A549 (cell line): ENCODE data around the gene LCN1. TPM values are rescaled to one million over a fixed set of nuclear protein-coding genes. Genes with fewer than 3 reads are reported as not detected.
"Not testable (repeated sequence)": the region's sequence is repeated elsewhere in the genome, so short reads cannot be mapped to it uniquely, and the experiment has no call there.

Experiments used
- ATAC-seq, 2 experiments: fragments of 200-7000 bp in 1 of 2; fragments of >200 bp in 1 of 2; cut with Nextera tagmentation in 1 of 2; cut with Tn5 transposase in 1 of 2; 3 replicates each; pipeline versions ENCODE4 v1.8.0 to v1.9.1; 2018 to 2020; ENCODE audit warnings: mild to moderate bottlenecking in 1 of 2, moderate library complexity in 1 of 2
- CTCF ChIA-PET: fragments of 300-600 bp; sonication (Branson Sonifier 250); formaldehyde crosslinking; extraction: SDS; loops from one replicate; lab custom pipeline; 2021; ENCODE audit warnings: antibody characterized with exemption, inconsistent platforms; lab: Yijun Ruan, JAX
- POLR2A ChIA-PET: fragments of 350-600 bp; formaldehyde crosslinking; extraction: SDS; loops from one replicate; lab custom pipeline; 2021; ENCODE audit warnings: antibody characterized with exemption, inconsistent platforms; lab: Yijun Ruan, JAX
- DNase-seq, 2 experiments: peaks; one replicate each; pipeline versions ENCODE4 v3.0.0 to v3.0.0-alpha.2; 2011 to 2016; ENCODE audit warnings: low read depth in 1 of 2, low spot score in 1 of 2
- FAIRE-seq: peaks from 2 replicates; lab custom pipeline; 2011; peaks lifted over from hg19 to GRCh38; lab: Jason Lieb, UNC
- H3K27ac ChIP-seq, 2 experiments: fragments of >200 bp; sonication (Bioruptor Twin); formaldehyde crosslinking; 3 replicates each; pipeline ENCODE4 v1.5.1; 2016 to 2017
- H3K4me1 ChIP-seq: fragments of >200 bp; sonication (Bioruptor Twin); formaldehyde crosslinking; 3 replicates; pipeline ENCODE4 v1.6.1; 2016
- H3K4me2 ChIP-seq: fragments of >200 bp; sonication (Bioruptor Twin); formaldehyde crosslinking; 3 replicates; pipeline ENCODE4 v1.6.1; 2016
- H3K4me3 ChIP-seq: fragments of >200 bp; sonication (Bioruptor Twin); formaldehyde crosslinking; 3 replicates; pipeline ENCODE4 v1.5.1; 2016
- H3K9me3 ChIP-seq: fragments of >200 bp; sonication (Bioruptor Twin); formaldehyde crosslinking; 3 replicates; pipeline ENCODE4 v1.6.1; 2016
- CEBPB ChIP-seq, 2 experiments: fragments of >200 bp in 1 of 2; sonication (Bioruptor Twin) in 1 of 2; formaldehyde crosslinking in 1 of 2; IDR thresholded peaks; 2 replicates each; pipeline ENCODE4 v1.6.1; 2012 to 2016
- FOXS1 ChIP-seq: fragments of 250-450 bp; sonication (Bioruptor Pico); IDR thresholded peaks from 2 replicates; pipeline ENCODE4 v1.5.0; 2020; ENCODE audit warnings: mild to moderate bottlenecking, moderate library complexity
- MAZ ChIP-seq: fragments of 150-350 bp; IDR thresholded peaks from 2 replicates; pipeline ENCODE4 v1.6.1; 2014; ENCODE audit warnings: antibody characterized with exemption, low read depth, low read length, borderline replicate concordance
- MYC ChIP-seq: IDR thresholded peaks from 2 replicates; pipeline ENCODE4 v1.6.1; 2012; ENCODE audit warnings: mild to moderate bottlenecking, inconsistent platforms, low read length, improper control_type of control experiment, borderline replicate concordance
- NFE2L2 ChIP-seq: fragments of 150-350 bp; conservative IDR thresholded peaks from 2 replicates; pipeline ENCODE4 v1.6.1; 2014; ENCODE audit warnings: low read length
- NPAS2 ChIP-seq: fragments of 250-450 bp; sonication (Bioruptor Pico); IDR thresholded peaks from 2 replicates; pipeline ENCODE4 v1.8.0; 2022; ENCODE audit warnings: mild to moderate bottlenecking, moderate library complexity, borderline replicate concordance
- NR3C1 ChIP-seq: fragments of >200 bp; sonication (Bioruptor Twin); formaldehyde crosslinking; IDR thresholded peaks from 3 replicates; pipeline ENCODE4 v1.6.1; 2017
- PHF8 ChIP-seq: fragments of 200-600 bp; sonication (generic); IDR thresholded peaks from 2 replicates; pipeline ENCODE4 v1.6.1; 2016; ENCODE audit warnings: low read depth, mild to moderate bottlenecking, antibody characterized with exemption, moderate library complexity, borderline replicate concordance
- POLR2A ChIP-seq: IDR thresholded peaks from 2 replicates; pipeline ENCODE4 v1.6.1; 2012; ENCODE audit warnings: mild to moderate bottlenecking, low read length
- SMC3 ChIP-seq: fragments of >200 bp; sonication (Bioruptor Twin); formaldehyde crosslinking; IDR thresholded peaks from 3 replicates; pipeline ENCODE4 v1.6.1; 2018; ENCODE audit warnings: inconsistent platforms
- SREBF2 ChIP-seq: fragments of 450-650 bp; IDR thresholded peaks from 2 replicates; pipeline ENCODE4 v1.6.1; 2014; ENCODE audit warnings: mild to moderate bottlenecking, moderate library complexity
- TFCP2L1 ChIP-seq: fragments of 250-450 bp; sonication (Bioruptor Pico); IDR thresholded peaks from 2 replicates; pipeline ENCODE4 v1.5.0; 2021; ENCODE audit warnings: mild to moderate bottlenecking
- WGBS: methylation state at CpG from one replicate; pipeline ENCODE4 v1.1.6; 2017; ENCODE audit errors: missing lambda C conversion rate; 5-methylcytosine and 5-hydroxymethylcytosine counted together
- polyA plus RNA-seq, 4 experiments: library from polyadenylated mRNA; depleted of rRNA in 3 of 4; stranded (reverse); fragments of >200 nt; fragmentation: RNase III in 1 of 4; extraction: RNeasy Plus Mini Kit Qiagen cat#74134 plus additional on column Dnase treatment in 1 of 4; gene quantifications; 2 replicates in 3 of 4; 3 replicates in 1 of 4; pipeline ENCODE4 v1.2.3, GENCODE V29; 2011 to 2017
- TF ChIP-seq, protein P1 (sequence below): fragments of >200 bp; sonication (Bioruptor Twin); formaldehyde crosslinking; IDR thresholded peaks from 3 replicates; pipeline ENCODE4 v1.5.1; 2016
- TF ChIP-seq, protein P2 (sequence below): IDR thresholded peaks from 2 replicates; pipeline ENCODE4 v1.6.1; 2012

The LCN1 gene
- polyA plus RNA-seq, 2 of the 4 experiments (the other 2 are of a cell fraction), result not detected

DNA sequence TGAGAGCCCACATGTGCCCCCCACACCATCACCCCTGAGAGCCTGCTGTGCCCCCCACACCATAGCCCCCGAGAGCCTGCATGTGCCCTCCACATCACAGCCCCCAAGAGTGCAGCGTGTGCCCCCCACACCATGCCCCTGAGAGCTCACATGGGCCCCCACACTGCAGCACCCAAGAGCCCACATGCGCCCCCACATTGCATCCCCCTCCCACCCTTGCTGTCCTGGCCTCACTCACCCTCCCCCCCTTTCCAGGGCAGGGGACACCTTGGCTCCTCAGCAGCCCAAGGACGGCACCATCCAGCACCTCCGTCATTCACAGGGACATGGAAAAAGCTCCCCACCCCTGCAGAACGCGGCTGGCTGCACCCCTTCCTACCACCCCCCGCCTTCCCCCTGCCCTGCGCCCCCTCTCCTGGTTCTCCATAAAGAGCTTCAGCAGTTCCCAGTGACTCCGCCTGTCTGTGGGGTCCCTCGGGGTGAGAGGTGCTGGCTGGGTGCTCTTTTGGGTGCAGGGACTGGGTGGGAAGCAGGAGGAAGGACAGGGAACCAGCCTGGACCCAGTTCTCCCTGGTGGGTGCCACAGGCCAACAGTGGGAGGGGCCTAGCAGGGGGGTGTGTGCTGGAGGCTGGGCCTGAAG, 5.0 kb downstream of the LCN1 start:
- FAIRE-seq, result no peak
- POLR2A ChIA-PET, result interaction anchor here (0.6 kb wide), 1 partner anchor 13 kb away, joined by 5 read pairs; no protein-coding TSS in a partner anchor
- H3K4me3 ChIP-seq, result no peak overlapping the region
- H3K9me3 ChIP-seq, result no peaks in the 10 kb centered on the region
- H3K4me1 ChIP-seq, result peaks cover 10% of the 10 kb centered on the region; the same call in 1 of the 3 replicates
- TF ChIP-seq SREBF2, result no peak
- TF ChIP-seq, protein P1, sequence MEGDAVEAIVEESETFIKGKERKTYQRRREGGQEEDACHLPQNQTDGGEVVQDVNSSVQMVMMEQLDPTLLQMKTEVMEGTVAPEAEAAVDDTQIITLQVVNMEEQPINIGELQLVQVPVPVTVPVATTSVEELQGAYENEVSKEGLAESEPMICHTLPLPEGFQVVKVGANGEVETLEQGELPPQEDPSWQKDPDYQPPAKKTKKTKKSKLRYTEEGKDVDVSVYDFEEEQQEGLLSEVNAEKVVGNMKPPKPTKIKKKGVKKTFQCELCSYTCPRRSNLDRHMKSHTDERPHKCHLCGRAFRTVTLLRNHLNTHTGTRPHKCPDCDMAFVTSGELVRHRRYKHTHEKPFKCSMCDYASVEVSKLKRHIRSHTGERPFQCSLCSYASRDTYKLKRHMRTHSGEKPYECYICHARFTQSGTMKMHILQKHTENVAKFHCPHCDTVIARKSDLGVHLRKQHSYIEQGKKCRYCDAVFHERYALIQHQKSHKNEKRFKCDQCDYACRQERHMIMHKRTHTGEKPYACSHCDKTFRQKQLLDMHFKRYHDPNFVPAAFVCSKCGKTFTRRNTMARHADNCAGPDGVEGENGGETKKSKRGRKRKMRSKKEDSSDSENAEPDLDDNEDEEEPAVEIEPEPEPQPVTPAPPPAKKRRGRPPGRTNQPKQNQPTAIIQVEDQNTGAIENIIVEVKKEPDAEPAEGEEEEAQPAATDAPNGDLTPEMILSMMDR, result no peak
- TF ChIP-seq MYC, result no peak
- TF ChIP-seq, protein P2, sequence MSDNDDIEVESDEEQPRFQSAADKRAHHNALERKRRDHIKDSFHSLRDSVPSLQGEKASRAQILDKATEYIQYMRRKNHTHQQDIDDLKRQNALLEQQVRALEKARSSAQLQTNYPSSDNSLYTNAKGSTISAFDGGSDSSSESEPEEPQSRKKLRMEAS, result no peak
- CTCF ChIA-PET, result interaction anchor here (1.7 kb wide), 1 partner anchor 21 kb away, joined by 7 read pairs; no protein-coding TSS in a partner anchor
- peak in 1 of 2 experiments; percentile 54; a peak in 3 of 6 replicates for ATAC-seq
- peak overlapping the region; percentile 39; the same call in 2 of the 3 replicates for H3K4me2 ChIP-seq
- 51% methylated on average over 3 of the region's 11 CpGs for WGBS
- DNase-seq, result no peak
- H3K27ac ChIP-seq, result peak overlapping the region in 1 of 2 experiments; percentile 50; a peak in 2 of 6 replicates

DNA sequence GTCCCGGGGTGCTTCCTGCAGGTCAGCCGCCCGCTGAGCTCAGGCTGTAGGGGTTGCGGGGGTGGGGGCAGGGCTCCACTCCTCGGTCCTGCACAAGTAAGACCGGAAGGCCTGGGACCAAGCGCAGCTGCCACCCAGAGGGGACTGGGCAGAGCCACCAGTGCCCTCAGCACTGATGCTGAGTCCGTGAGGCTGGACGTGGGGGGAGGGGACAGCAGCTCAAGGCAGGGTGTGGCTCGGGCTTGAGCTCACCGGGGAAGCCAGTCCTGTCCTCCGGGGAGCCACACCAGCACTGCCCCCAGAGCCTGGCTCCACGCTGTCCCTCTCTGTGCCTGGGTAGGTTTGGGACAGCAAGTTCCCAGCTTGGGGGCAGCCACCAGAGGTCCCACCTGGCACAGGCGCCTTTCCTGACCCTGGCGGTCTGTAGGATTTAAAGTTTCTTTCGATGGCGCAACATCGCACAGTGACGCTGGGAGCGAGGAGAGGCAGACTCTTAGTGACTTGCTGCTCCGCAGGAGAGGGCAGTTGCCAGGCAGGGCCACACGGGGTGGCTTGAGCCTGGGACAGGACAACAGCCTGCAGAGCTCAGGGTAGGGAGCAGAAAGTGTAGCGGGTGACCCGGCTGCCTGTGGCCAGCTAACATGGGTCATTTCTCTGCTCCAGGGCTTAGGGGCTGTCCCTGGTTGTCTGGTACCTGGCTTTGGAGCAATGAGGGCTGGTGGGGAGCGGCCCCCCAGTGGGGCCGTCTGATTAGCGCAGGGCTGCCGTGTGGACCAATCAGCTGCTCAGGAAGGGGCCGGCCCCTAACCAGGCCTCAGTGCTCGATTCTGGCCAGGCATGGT, 5.7 kb downstream of the LCN1 start:
- TF ChIP-seq CEBPB (IDR thresholded peaks at IDR 0.05) (peak; percentile 18 to 51; a peak in 2 of 4 replicates), MAZ (no peak)
- Histone ChIP-seq H3K4me1 (peaks cover 10% of the 10 kb centered on the region; the same call in 1 of the 3 replicates), H3K4me2 (peak overlapping the region; percentile 39; the same call in 2 of the 3 replicates), H3K27ac (peak overlapping the region in 1 of 2 experiments; percentile 50; a peak in 3 of 6 replicates), H3K4me3 (no peak overlapping the region), H3K9me3 (no peaks in the 10 kb centered on the region)
- ATAC-seq, result peak; percentile 71 to 75
- ChIA-PET CTCF (interaction anchor here (1.7 kb wide), 1 partner anchor 22 kb away, joined by 7 read pairs; no protein-coding TSS in a partner anchor), POLR2A (interaction anchor here (0.6 kb wide), 1 partner anchor 12 kb away, joined by 5 read pairs; no protein-coding TSS in a partner anchor)
- DNase-seq, result peak; percentile 19 to 27
- 64% methylated on average over 14 of the region's 30 CpGs for WGBS
- FAIRE-seq, result no peak

DNA sequence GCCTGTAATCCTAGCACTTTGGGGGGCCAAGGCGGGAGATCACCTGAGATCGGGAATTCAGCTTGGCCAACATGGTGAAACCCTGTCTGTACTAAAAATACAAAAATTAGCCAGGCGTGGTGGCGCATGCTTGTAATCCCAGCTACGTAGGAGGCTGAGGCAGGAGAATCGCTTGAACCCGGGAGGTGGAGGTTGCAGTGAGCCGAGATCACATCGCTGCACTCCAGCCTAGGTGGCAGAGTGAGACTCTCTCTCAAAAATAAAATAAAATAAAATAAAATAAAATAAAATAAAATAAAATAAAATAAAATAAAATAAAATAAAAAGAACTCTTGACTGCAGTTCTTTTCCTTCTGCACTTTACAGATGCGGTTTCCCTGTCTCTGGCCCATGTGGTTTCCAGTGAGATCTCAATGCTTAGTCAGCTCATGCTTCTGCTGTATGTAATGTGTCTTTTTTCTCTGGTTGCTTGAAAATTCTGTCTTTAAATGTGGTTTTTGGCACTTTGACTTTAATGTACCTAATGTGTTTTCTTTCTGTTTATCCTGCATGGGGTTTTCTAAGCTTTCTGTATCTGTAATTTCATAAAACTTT, 7.7 kb downstream of the LCN1 start:
- H3K4me1 ChIP-seq, FAIRE-seq, H3K27ac ChIP-seq, POLR2A ChIA-PET, ATAC-seq, H3K4me3 ChIP-seq, DNase-seq, H3K4me2 ChIP-seq, H3K9me3 ChIP-seq: not testable (repeated sequence)
- CTCF ChIA-PET, result interaction anchor here (0.6 to 1.5 kb wide), 2 partner anchors 10 to 1297 kb away, joined by 3 to 4 read pairs; no protein-coding TSS in a partner anchor
- WGBS, result 88% methylated on average over 10 of the region's 10 CpGs

DNA sequence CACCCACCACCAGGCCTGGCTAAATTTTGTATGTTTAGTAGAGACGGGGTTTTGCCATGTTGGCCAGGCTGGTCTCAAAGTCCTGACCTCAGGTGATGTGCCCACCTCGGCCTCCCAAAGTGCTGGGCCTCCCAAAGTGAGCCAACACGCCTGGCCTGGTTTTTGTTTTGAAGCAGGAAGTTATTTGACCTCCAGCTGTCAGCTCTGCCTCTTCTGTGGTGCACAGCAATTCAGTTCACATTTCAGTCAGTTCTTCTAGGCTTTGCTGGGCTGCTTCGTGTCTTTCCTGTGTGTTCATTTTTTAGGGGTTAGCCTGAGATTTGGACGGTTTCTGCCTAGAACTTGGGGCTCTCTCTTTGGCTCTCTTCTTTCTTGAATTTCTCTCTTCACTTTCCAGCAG, 8.9 kb downstream of the LCN1 start:
- CTCF ChIA-PET, result interaction anchor here (0.6 to 1.5 kb wide), 5 partner anchors 9 to 101 kb away, joined by 3 to 4 read pairs (median 4); no protein-coding TSS in a partner anchor
- FAIRE-seq (no peak), DNase-seq (no peak)
- H3K4me2 ChIP-seq, result no peak overlapping the region
- POLR2A ChIA-PET, result no interaction called here
- 43% methylated on average over 5 of the region's 5 CpGs for WGBS
- TF ChIP-seq NFE2L2 (no peak), TFCP2L1 (CRISPR knock-in tag) (no peak), SMC3 (no peak), NPAS2 (no peak), NR3C1 (no peak), SREBF2 (no peak), FOXS1 (CRISPR knock-in tag) (no peak), POLR2A (no peak), PHF8 (no peak)
- TF ChIP-seq, protein P1, result no peak
- TF ChIP-seq, all 56 proteins: peak for 0
- H3K4me1 ChIP-seq, result peaks cover 6% of the 10 kb centered on the region; the same call in 1 of the 3 replicates
- H3K4me3 ChIP-seq, result no peak overlapping the region
- ATAC-seq, result no peak
- no peaks in the 10 kb centered on the region for H3K9me3 ChIP-seq
- H3K27ac ChIP-seq, result no peak overlapping the region
